Vagina (tissue), 2 donors: Measurements from ENCODE around the gene CCDC154.

Experiments used
- POLR2A ChIP-seq, 2 donors: fragments of 450-650 bp; IDR thresholded peaks; one replicate each; pipeline ENCODE4 v1.6.1; 2017; ENCODE audit warnings: antibody characterized with exemption in 2 of 2, mild to moderate bottlenecking in 2 of 2, moderate library complexity in 2 of 2
- POLR2AphosphoS5 ChIP-seq, 2 donors: sonication (generic); formaldehyde crosslinking; IDR thresholded peaks; one replicate each; pipeline ENCODE4 v1.9.0; 2017; ENCODE audit warnings: antibody characterized with exemption in 2 of 2, mild to moderate bottlenecking in 2 of 2, low read depth in 1 of 2; ENCODE audit not compliant: insufficient read depth in 1 of 2
- TF ChIP-seq, protein P1 (sequence below), 3 experiments: fragments of 450-650 bp in 2 of 3; fragments of 200-600 bp in 1 of 3; sonication (generic) in 1 of 3; IDR thresholded peaks; one replicate each; pipeline ENCODE4 v1.5.1; 2017 to 2019; ENCODE audit warnings: antibody characterized with exemption in 3 of 3, mild to moderate bottlenecking in 2 of 3, moderate library complexity in 2 of 3

DNA sequence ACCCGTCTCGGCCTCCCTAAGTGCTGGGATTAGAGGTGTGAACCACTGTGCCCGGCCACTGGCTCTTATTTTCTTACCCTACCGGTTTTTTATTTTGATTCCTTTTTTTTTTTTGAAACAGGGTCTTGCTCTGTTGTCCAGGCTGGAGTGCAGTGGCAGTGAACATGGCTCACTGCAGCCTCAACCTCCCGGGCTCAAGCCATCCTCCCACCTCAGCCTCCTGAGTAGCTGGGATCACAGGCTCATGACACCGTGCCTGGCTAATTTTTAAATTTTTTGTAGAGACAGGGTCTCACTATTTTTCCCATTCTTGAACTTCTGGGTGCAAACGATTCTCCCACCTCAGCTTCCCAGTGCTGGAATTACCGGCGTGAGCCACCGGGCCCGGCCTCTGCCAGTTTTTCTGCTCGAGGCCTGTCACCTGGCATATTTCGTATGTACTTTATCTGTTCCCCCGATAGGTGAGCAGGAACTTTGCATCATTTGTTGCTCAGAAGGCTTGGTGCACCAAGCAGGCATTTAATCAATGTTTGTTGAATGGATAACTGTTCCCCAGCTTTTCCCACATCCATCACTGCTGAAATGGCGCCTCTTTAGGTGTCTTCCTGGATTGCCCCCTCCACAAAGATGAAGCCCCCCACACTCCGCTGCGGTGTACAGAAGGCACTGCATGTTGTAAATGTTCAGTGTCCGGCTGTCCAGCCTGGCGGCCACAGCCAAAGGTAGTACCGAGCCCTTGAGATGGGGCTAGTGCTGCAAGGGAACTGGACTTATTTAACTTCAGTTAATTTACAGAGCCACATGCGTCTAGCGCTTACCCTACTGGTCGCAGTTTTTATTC is 47.9 kb upstream of the CCDC154 start:
- no peak for TF ChIP-seq POLR2A (IDR thresholded peaks at IDR 0.05)
- TF ChIP-seq, protein P1, sequence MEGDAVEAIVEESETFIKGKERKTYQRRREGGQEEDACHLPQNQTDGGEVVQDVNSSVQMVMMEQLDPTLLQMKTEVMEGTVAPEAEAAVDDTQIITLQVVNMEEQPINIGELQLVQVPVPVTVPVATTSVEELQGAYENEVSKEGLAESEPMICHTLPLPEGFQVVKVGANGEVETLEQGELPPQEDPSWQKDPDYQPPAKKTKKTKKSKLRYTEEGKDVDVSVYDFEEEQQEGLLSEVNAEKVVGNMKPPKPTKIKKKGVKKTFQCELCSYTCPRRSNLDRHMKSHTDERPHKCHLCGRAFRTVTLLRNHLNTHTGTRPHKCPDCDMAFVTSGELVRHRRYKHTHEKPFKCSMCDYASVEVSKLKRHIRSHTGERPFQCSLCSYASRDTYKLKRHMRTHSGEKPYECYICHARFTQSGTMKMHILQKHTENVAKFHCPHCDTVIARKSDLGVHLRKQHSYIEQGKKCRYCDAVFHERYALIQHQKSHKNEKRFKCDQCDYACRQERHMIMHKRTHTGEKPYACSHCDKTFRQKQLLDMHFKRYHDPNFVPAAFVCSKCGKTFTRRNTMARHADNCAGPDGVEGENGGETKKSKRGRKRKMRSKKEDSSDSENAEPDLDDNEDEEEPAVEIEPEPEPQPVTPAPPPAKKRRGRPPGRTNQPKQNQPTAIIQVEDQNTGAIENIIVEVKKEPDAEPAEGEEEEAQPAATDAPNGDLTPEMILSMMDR (IDR thresholded peaks at IDR 0.05), result no peak
- TF ChIP-seq POLR2AphosphoS5 (IDR thresholded peaks at IDR 0.05; ENCODE audit: insufficient read depth in 1 of 2, low read depth in 1 of 2), result no peak
